ENCODE results near the gene ATG7.
"Not testable (repeated sequence)": the region's sequence is repeated elsewhere in the genome, so short reads cannot be mapped to it uniquely, and the experiment has no call there.

The ATG7 gene

DNA sequence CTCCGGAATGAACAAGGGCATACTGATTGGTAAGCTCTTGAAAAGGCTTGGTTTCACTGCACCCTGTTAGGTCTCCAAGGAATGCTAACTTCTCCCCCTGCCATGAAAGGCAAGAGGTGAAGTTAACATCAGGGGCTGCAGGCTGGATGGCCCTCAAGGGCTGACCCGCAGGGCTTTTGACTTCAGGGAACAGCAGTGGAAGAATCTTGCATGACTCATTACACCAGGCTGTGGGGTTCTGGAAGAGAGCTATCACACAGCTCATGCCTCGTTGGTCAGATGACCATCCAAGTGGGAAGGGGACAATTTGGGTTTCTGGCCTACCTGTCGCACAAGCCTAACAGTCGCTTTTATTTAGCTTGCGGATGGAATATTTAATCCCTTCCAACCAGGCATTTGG, 23.6 kb upstream of the ATG7 start:
- TF ChIP-seq CTCF (IDR thresholded peaks at IDR 0.05; ENCODE audit: low read depth, low read length, missing control alignments): no peak
- H3K4me3 ChIP-seq (replicated peaks; ENCODE audit: low read depth, low read length): no peak overlapping the region
- DNase-seq (ENCODE audit: extremely low read depth, low read depth): no peak

GRCh38 chr3:11250902-11251806, 21.0 kb upstream of the ATG7 start:
- no peak overlapping the region for H3K4me3 ChIP-seq (replicated peaks; ENCODE audit: low read depth, low read length)
- DNase-seq (ENCODE audit: extremely low read depth, low read depth): no peak
- no peak for TF ChIP-seq CTCF (IDR thresholded peaks at IDR 0.05; ENCODE audit: low read depth, low read length, missing control alignments)

DNA sequence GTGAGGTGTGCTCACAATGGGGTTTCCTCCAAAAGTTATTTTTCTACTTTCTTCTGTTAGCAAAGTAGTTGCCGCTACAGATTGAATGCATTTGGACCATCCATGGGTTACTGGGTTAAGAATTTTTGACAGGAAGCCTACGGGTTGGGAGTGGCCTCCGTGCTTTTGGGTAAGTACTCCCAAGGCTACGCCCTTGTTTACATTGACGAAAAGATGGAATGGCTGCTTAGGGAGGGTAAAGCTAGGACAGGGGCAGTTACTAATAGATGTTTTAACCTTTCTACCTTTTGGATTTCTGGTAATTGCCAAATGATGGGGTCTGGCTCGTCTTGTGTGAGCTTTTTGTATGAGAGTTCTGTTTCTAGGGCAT, 20.4 kb upstream of the ATG7 start:
- no peak for DNase-seq (ENCODE audit: extremely low read depth, low read depth)
- no peak overlapping the region for H3K4me3 ChIP-seq (replicated peaks; ENCODE audit: low read depth, low read length)
- no peak for TF ChIP-seq CTCF (IDR thresholded peaks at IDR 0.05; ENCODE audit: low read depth, low read length, missing control alignments)

DNA sequence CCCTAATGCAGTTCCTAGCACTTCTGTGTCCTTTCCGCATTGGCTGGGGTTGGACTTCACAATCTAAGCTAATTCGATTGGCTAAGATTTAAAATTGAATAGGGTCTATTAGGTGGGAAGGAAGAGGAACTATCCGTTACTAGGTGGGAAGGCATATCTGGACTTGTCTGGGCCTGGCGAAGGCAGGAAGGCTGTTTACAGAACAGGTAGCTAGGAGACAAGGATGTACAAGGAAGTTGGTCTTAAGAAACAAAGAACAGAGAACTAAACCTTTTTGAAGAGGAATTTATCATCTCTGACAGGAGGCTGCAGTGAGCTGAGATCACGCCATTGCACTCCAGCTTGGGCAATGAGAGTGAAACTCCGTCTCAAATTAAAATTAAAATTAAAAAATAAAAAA, 17.3 kb upstream of the ATG7 start:
- TF ChIP-seq CTCF (IDR thresholded peaks at IDR 0.05; ENCODE audit: low read depth, low read length, missing control alignments): no peak
- no peak overlapping the region for H3K4me3 ChIP-seq (replicated peaks; ENCODE audit: low read depth, low read length)
- no peak for DNase-seq (ENCODE audit: extremely low read depth, low read depth)

DNA sequence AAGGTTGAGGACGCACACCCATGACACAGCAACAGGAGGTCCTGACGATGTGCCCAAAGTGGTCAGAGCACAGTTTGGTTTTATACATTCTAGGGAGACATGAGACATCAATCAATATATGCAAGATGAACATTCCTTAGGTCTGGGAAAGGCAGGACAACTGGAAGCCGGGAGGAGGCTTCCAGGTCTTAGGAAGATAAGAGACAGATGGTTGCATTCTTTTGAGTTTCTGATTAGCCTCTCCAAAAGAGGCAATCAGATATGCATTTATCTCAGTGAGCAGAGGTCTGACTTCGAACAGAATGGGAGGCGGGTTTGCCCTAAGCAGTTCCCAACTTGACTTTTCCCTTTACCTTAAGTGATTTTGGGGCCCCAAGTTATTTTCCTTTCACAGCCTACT, 16.7 kb upstream of the ATG7 start:
- DNase-seq (ENCODE audit: extremely low read depth, low read depth); H3K4me3 ChIP-seq (replicated peaks; ENCODE audit: low read depth, low read length): not testable (repeated sequence)

- no peak overlapping the region for H3K4me3 ChIP-seq (replicated peaks; ENCODE audit: low read depth, low read length)
- no peak for DNase-seq (ENCODE audit: extremely low read depth, low read depth)
- TF ChIP-seq CTCF (IDR thresholded peaks at IDR 0.05; ENCODE audit: low read depth, low read length, missing control alignments): no peak
These were observed 13.2 kb upstream of the ATG7 start for GRCh38 chr3:11258958-11259357.

- DNase-seq (ENCODE audit: extremely low read depth, low read depth): no peak
- no peak for TF ChIP-seq CTCF (IDR thresholded peaks at IDR 0.05; ENCODE audit: low read depth, low read length, missing control alignments)
- H3K4me3 ChIP-seq (replicated peaks; ENCODE audit: low read depth, low read length): no peak overlapping the region
These were observed 11.7 kb upstream of the ATG7 start for GRCh38 chr3:11260460-11260859.
